IPS-18c (cell line): ENCODE results near the gene TCEAL1.
"Not testable (repeated sequence)": the region's sequence is repeated elsewhere in the genome, so short reads cannot be mapped to it uniquely, and the experiment has no call there.

ENCODE experiments used
- H3K4me3 ChIP-seq: 2 replicates; pipeline ENCODE4 v1.7.0; 2013; ENCODE audit warnings: low read depth, mild to moderate bottlenecking, low read length, moderate library complexity; ENCODE audit not compliant: insufficient read depth
- H3K9me3 ChIP-seq: one replicate; pipeline ENCODE4 v1.6.1; 2013; ENCODE audit warnings: mild to moderate bottlenecking, low read length, moderate library complexity; ENCODE audit not compliant: control insufficient read depth, insufficient read depth

Gene TCEAL1, protein sequence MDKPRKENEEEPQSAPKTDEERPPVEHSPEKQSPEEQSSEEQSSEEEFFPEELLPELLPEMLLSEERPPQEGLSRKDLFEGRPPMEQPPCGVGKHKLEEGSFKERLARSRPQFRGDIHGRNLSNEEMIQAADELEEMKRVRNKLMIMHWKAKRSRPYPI

GRCh38 chrX:103628386-103629317 is at the start of gene TCEAL1:
TCEAL1 (plus strand) TSS chrX:103628975; CDS start chrX:103629917, 942 bp downstream.
- Histone ChIP-seq H3K9me3 (no peaks in the 10 kb centered on the region), H3K4me3 (peak within 1 kb of the TSS; percentile 88)

DNA sequence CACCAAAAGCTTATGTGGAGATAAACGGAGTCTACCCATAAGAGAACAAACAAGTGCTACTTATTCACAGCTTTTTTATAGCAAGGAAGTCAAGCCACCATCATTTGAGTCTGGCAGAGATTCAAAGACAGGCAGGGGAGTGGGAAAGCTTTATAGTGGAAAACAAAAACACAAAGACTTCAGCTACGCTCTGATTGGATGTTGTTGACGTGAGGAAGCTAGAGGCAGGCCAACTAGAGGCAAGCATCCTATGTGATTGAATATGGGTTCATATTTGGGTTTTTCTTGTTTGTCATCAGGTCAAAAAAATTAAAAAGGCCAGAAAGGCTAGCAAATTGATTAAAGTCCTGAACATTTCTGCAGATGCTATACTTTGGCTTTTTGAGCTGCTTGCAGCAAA is 44.2 kb upstream of the TCEAL1 start:
- H3K4me3 ChIP-seq: no peak overlapping the region
- no peaks in the 10 kb centered on the region for H3K9me3 ChIP-seq

GRCh38 chrX:103585411-103586313 is 43.1 kb upstream of the TCEAL1 start, which contains the start of gene TCEAL4:
TCEAL4 (plus strand) TSS chrX:103585515; CDS start chrX:103586676, 1,161 bp downstream.
- peak within 1 kb of the TSS; percentile 77 for H3K4me3 ChIP-seq
- H3K9me3 ChIP-seq: no peaks in the 10 kb centered on the region

DNA sequence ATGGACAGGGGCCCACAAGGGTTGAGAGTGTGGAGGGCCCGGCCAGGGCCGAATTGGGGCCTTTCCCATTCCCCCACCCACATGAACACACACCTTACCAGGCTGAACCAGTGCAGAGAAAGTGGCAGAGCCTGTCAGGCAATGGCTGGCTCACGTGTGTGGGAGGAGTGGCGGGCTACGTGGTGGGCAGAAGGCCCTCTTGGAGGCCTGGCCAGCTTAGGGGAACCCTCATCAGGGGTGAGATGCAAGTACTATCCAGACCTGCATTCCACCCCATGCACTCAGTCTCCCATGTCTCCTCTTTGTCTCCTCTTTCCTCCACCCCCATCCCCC is 42.5 kb upstream of the TCEAL1 start:
- H3K9me3 ChIP-seq: no peaks in the 10 kb centered on the region
- peak overlapping the region; percentile 77 for H3K4me3 ChIP-seq

GRCh38 chrX:103586659-103587058 is 42.1 kb upstream of the TCEAL1 start:
- Histone ChIP-seq H3K9me3 (no peaks in the 10 kb centered on the region), H3K4me3 (peak overlapping the region; percentile 77; the same call in 1 of the 2 replicates)

DNA sequence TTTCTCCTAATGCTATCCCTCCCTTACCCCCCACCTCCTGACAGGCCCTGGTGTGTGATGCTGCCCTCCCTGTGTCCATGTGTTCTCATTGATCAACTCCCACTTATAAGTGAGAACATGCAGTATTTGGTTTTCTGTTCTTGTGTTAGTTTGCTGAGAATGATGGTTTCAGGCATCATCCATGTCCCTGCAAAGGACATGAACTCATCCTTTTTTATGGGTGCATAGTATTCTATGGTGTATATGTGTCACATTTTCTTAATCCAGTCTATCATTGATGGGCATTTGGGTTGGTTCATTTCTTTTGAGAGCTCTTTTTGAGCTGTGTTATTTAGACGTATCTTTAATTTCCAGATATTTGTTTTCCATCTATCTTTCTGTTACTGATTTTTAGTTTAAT is 36.5 kb upstream of the TCEAL1 start:
- not testable (repeated sequence) for H3K9me3 ChIP-seq, H3K4me3 ChIP-seq

DNA sequence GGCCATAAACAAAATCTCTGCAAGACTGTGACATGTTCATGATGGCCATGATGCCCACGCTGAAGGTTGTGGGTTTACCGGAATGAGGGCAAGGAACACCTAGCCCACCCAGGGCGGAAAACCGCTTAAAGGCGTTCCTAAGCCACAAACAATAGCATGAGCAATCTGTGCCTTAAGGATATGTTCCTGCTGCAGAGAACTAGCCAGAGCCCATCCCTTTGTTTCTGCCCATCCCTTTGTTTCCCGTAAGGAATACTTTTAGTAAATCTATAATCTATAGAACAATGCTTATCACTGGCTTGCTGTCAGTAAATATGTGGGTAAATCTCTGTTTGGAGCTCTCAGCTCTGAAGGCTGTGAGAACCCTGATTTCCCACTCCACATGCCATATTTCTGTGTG is 33.6 kb upstream of the TCEAL1 start:
- H3K4me3 ChIP-seq, H3K9me3 ChIP-seq: not testable (repeated sequence)

- Histone ChIP-seq H3K4me3 (peak within 1 kb of the TSS; percentile 81), H3K9me3 (no peaks in the 10 kb centered on the region)
These were observed 21.1 kb upstream of the TCEAL1 start, which contains the start of gene TCEAL3 for GRCh38 chrX:103607364-103608305. TCEAL3 (plus strand) TSS chrX:103607963; CDS start chrX:103609065, 1,102 bp downstream.

DNA sequence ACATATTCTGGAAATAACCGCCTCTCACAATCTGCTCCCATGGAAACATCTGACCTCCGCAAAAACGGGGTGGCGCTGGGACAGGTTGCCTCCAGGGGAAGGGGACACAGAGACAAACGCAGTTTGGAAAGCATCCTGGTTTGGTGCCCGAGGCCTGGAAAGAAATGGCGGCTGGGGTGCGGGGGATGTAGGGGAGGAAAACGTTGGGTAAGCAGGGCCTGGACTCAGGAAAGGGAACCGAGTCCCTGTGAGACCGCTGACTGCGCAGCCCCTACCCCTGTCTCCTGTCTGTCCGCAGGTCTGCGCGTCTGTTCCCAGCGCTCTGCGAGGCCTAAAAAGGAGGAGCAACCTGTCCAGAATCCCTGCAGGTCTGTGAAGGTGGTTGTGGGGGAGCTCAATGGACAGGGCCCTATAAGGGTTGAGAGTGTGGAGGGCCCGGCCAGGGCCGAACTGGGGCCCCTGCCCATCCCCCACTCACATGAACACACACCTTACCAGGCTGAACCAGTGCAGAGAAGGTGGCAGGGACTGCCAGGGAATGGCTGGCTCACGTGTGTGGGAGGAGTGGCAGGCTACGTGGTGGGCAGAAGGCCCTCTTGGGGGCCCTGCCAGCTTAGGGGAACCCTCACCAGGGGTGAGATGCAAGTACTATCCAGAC is 20.3 kb upstream of the TCEAL1 start:
- no peaks in the 10 kb centered on the region for H3K9me3 ChIP-seq

GRCh38 chrX:103610282-103610681 is 18.5 kb upstream of the TCEAL1 start:
- no peaks in the 10 kb centered on the region for H3K9me3 ChIP-seq
- H3K4me3 ChIP-seq: no peak overlapping the region

More for the DNA sequence above, 20.3 kb upstream of the TCEAL1 start:
- peak overlapping the region; percentile 81 for H3K4me3 ChIP-seq

DNA sequence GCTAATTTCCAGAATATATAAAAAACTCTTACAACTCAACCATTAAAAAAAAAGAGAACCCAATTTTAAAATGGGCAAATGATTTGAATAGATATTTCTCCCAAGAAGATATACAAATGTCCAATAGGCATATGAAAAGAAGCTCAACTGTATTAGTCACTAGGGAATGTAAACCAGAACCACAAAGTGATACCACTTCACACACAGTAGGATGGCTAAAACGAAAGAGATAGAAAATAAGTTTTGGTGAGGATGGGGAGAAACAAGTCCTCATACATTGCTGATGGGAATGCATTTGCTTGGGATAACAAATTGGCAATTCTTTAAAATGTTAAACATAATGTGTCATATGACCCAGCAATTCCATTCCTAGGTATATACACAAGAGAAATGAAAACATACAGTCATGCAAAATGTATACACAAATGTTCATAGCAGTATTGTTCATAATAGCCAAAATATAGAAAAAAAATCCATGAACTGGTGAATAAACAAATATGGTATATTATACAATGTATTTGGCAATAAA is 15.3 kb upstream of the TCEAL1 start:
- Histone ChIP-seq H3K9me3 (no peaks in the 10 kb centered on the region), H3K4me3 (no peak overlapping the region)

- Histone ChIP-seq H3K9me3 (no peaks in the 10 kb centered on the region), H3K4me3 (no peak overlapping the region)
These were observed 13.8 kb upstream of the TCEAL1 start for GRCh38 chrX:103614999-103615398.

DNA sequence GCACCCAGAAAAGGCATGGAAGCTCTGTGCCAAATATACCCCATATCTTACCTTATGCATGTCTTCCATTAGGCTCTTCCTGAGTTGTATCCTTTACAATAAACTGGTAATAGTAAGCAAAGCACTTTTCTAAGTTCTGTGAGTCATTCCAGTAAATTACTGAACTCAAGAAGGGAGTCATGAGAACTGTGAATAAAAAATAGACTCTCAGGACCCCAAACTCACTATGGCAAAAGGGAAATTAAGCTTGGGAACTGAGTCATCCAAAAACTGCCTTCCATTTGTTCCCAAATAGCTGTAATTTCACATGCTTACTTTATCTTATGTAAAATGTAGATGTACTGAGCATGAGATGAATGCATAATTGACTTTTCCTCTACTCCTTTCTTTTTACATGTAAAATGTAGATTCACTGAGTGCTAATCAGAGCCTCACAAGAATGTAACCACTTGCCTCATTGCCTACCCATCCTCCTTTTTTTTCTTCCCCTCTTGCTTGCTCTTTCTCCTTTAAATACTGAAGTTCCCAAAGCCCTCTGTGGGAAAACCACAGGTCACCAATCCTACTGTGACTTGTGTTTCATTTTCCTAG is 12.9 kb upstream of the TCEAL1 start:
- Histone ChIP-seq H3K9me3 (no peaks in the 10 kb centered on the region), H3K4me3 (no peak overlapping the region)

- no peaks in the 10 kb centered on the region for H3K9me3 ChIP-seq
- H3K4me3 ChIP-seq: no peak overlapping the region
These were observed 12.0 kb upstream of the TCEAL1 start for GRCh38 chrX:103616676-103617186.

GRCh38 chrX:103624111-103624510 is 4.7 kb upstream of the TCEAL1 start:
- Histone ChIP-seq H3K9me3 (no peaks in the 10 kb centered on the region), H3K4me3 (no peak overlapping the region)
